HEK293 (cell line): ENCODE data around the gene HOXB13.
A peak's percentile ranks its signal among the peaks of the same experiment; 100 is the strongest.

Source experiments
- AEBP2 ChIP-seq: fragments of 450-650 bp; formaldehyde crosslinking; IDR thresholded peaks from 2 replicates; pipeline ENCODE4 v1.5.1; 2016; ENCODE audit warnings: missing biosample characterization, missing genetic modification characterization, borderline replicate concordance
- EGR2 ChIP-seq: fragments of 450-650 bp; formaldehyde crosslinking; IDR thresholded peaks from 2 replicates; pipeline ENCODE4 v1.5.1; 2016; ENCODE audit warnings: low read depth, missing biosample characterization, missing genetic modification characterization
- HOXD13 ChIP-seq: sonication (generic); formaldehyde crosslinking; IDR thresholded peaks from 2 replicates; pipeline ENCODE4 v1.8.0; 2022; ENCODE audit warnings: missing genetic modification reagents, borderline replicate concordance
- IKZF3 ChIP-seq: fragments of 450-650 bp; IDR thresholded peaks from 2 replicates; pipeline ENCODE4 v1.5.0; 2018; ENCODE audit warnings: missing biosample characterization, mild to moderate bottlenecking, missing genetic modification characterization, moderate library complexity
- KLF1 ChIP-seq: fragments of 450-650 bp; formaldehyde crosslinking; IDR thresholded peaks from 2 replicates; pipeline ENCODE4 v1.5.1; 2016; ENCODE audit warnings: missing biosample characterization, missing genetic modification characterization
- KLF9 ChIP-seq: fragments of 450-650 bp; formaldehyde crosslinking; IDR thresholded peaks from 2 replicates; pipeline ENCODE4 v1.5.1; 2016; ENCODE audit warnings: missing biosample characterization, missing genetic modification characterization, low read depth
- OVOL3 ChIP-seq: fragments of 450-650 bp; formaldehyde crosslinking; IDR thresholded peaks from 2 replicates; pipeline ENCODE4 v1.5.1; 2016; ENCODE audit warnings: missing biosample characterization, missing genetic modification characterization
- RBAK ChIP-seq: fragments of 450-650 bp; formaldehyde crosslinking; IDR thresholded peaks from 2 replicates; pipeline ENCODE4 v1.5.1; 2016; ENCODE audit warnings: missing biosample characterization, missing genetic modification characterization
- ZNF121 ChIP-seq: fragments of 450-650 bp; formaldehyde crosslinking; IDR thresholded peaks from 2 replicates; pipeline ENCODE4 v1.5.1; 2016; ENCODE audit warnings: missing biosample characterization, missing genetic modification characterization
- ZNF133 ChIP-seq: fragments of 450-650 bp; formaldehyde crosslinking; IDR thresholded peaks from 2 replicates; pipeline ENCODE4 v1.5.1; 2016; ENCODE audit warnings: missing biosample characterization, missing genetic modification characterization
- ZNF146 ChIP-seq: fragments of 450-650 bp; formaldehyde crosslinking; IDR thresholded peaks from 2 replicates; pipeline ENCODE4 v1.5.1; 2016; ENCODE audit warnings: missing biosample characterization, missing genetic modification characterization
- ZNF148 ChIP-seq: fragments of 450-650 bp; formaldehyde crosslinking; IDR thresholded peaks from 2 replicates; pipeline ENCODE4 v1.5.0; 2017; ENCODE audit warnings: missing biosample characterization, missing genetic modification characterization, borderline replicate concordance
- ZNF221 ChIP-seq: fragments of 450-650 bp; formaldehyde crosslinking; IDR thresholded peaks from 2 replicates; pipeline ENCODE4 v1.5.1; 2017; ENCODE audit warnings: missing biosample characterization, missing genetic modification characterization, borderline replicate concordance
- ZNF354C ChIP-seq: fragments of 450-650 bp; formaldehyde crosslinking; IDR thresholded peaks from 2 replicates; pipeline ENCODE4 v1.5.1; 2016; ENCODE audit warnings: missing biosample characterization, missing genetic modification characterization, low read depth, borderline replicate concordance
- ZNF37A ChIP-seq: fragments of 450-650 bp; IDR thresholded peaks from 2 replicates; pipeline ENCODE4 v1.5.1; 2018; ENCODE audit warnings: missing biosample characterization, missing genetic modification characterization
- ZNF391 ChIP-seq: fragments of 450-650 bp; formaldehyde crosslinking; IDR thresholded peaks from 2 replicates; pipeline ENCODE4 v1.5.1; 2016; ENCODE audit warnings: low read depth, missing biosample characterization, missing genetic modification characterization, borderline replicate concordance
- ZNF501 ChIP-seq: fragments of 450-650 bp; formaldehyde crosslinking; IDR thresholded peaks from 2 replicates; pipeline ENCODE4 v1.5.1; 2016; ENCODE audit warnings: missing biosample characterization, missing genetic modification characterization
- ZNF513 ChIP-seq: fragments of 450-650 bp; IDR thresholded peaks from 2 replicates; pipeline ENCODE4 v1.5.1; 2018; ENCODE audit warnings: missing biosample characterization, missing genetic modification characterization
- ZNF518A ChIP-seq: fragments of 450-650 bp; formaldehyde crosslinking; conservative IDR thresholded peaks from 2 replicates; pipeline ENCODE4 v1.5.1; 2016; ENCODE audit warnings: low read depth, missing biosample characterization, missing genetic modification characterization
- ZNF558 ChIP-seq: fragments of 450-650 bp; formaldehyde crosslinking; IDR thresholded peaks from 2 replicates; pipeline ENCODE4 v1.5.1; 2016; ENCODE audit warnings: missing biosample characterization, missing genetic modification characterization
- ZNF596 ChIP-seq: fragments of 450-650 bp; IDR thresholded peaks from 2 replicates; pipeline ENCODE4 v1.5.0; 2018; ENCODE audit warnings: missing biosample characterization, mild to moderate bottlenecking, missing genetic modification characterization, moderate library complexity
- ZNF629 ChIP-seq: fragments of 450-650 bp; formaldehyde crosslinking; IDR thresholded peaks from 2 replicates; pipeline ENCODE4 v1.5.1; 2017; ENCODE audit warnings: missing biosample characterization, missing genetic modification characterization
- ZNF654 ChIP-seq: fragments of 450-650 bp; formaldehyde crosslinking; IDR thresholded peaks from 2 replicates; pipeline ENCODE4 v1.5.1; 2016; ENCODE audit warnings: low read depth, missing biosample characterization, missing genetic modification characterization
- ZNF670 ChIP-seq: fragments of 450-650 bp; formaldehyde crosslinking; IDR thresholded peaks from 2 replicates; pipeline ENCODE4 v1.5.1; 2016; ENCODE audit warnings: missing biosample characterization, missing genetic modification characterization, low read depth
- ZNF692 ChIP-seq: fragments of 450-650 bp; formaldehyde crosslinking; IDR thresholded peaks from 2 replicates; pipeline ENCODE4 v1.5.1; 2016; ENCODE audit warnings: missing biosample characterization, missing genetic modification characterization

Gene HOXB13

GRCh38 chr17:48728232-48729231, at the start of gene HOXB13 (continued):
- TF ChIP-seq ZNF596 (tag by site-specific recombination) (peak; percentile 100), ZNF146 (no peak), ZNF121 (tag by site-specific recombination) (no peak), KLF9 (tag by site-specific recombination) (peak; percentile 91), AEBP2 (tag by site-specific recombination) (no peak), OVOL3 (tag by site-specific recombination) (peak; percentile 97), ZNF133 (peak; percentile 56), ZNF37A (tag by site-specific recombination) (no peak), ZNF513 (tag by site-specific recombination) (peak; percentile 74), ZNF670 (tag by site-specific recombination) (0 out of 2 replicates have a peak, but pooled peaks have one; percentile 81), RBAK (tag by site-specific recombination) (peak; percentile 77; the same call in 1 of the 2 replicates), ZNF518A (tag by site-specific recombination) (peak; percentile 61; the same call in 1 of the 2 replicates), ZNF354C (tag by site-specific recombination) (peak; percentile 94; the same call in 1 of the 2 replicates), ZNF692 (peak; percentile 100), ZNF391 (tag by site-specific recombination) (peak; percentile 99), ZNF654 (tag by site-specific recombination) (peak; percentile 39; the same call in 1 of the 2 replicates), HOXD13 (CRISPR knock-in tag) (peak; percentile 88), IKZF3 (tag by site-specific recombination) (no peak; the same call in 1 of the 2 replicates), ZNF558 (tag by site-specific recombination) (peak; percentile 88), KLF1 (tag by site-specific recombination) (peak; percentile 89), ZNF148 (peak; percentile 70; the same call in 1 of the 2 replicates), ZNF221 (tag by site-specific recombination) (peak; percentile 64; the same call in 1 of the 2 replicates), ZNF501 (tag by site-specific recombination) (peak; percentile 90; the same call in 1 of the 2 replicates), EGR2 (tag by site-specific recombination) (peak; percentile 61; the same call in 1 of the 2 replicates), ZNF629 (peak; percentile 96)
